Chondrocyte (in vitro differentiated cells): Measurements from ENCODE around the gene PIGN. TPM values are rescaled to one million over a fixed set of nuclear protein-coding genes. Genes with fewer than 3 reads are reported as not detected.

Source experiments
- DNase-seq: peaks from one replicate; pipeline ENCODE4 v3.0.0; 2021; ENCODE audit warnings: mixed read lengths, low spot score
- H3K27ac Mint-ChIP-seq: one replicate; pipeline ENCODE4 v1.8.0; 2021; ENCODE audit warnings: mild to moderate bottlenecking, moderate library complexity, mixed read lengths; ENCODE audit not compliant: unreplicated experiment
- H3K27me3 Mint-ChIP-seq: 2 replicates; pipeline ENCODE4 v1.8.0; 2021; ENCODE audit warnings: low read depth, mixed read lengths
- H3K36me3 Mint-ChIP-seq: 2 replicates; pipeline ENCODE4 v1.8.0; 2021; ENCODE audit warnings: low read depth, mixed read lengths
- H3K4me1 Mint-ChIP-seq: 2 replicates; pipeline ENCODE4 v1.8.0; 2021; ENCODE audit warnings: low read depth, mild to moderate bottlenecking, mixed read lengths
- H3K4me3 Mint-ChIP-seq: one replicate; pipeline ENCODE4 v1.8.0; 2021; ENCODE audit warnings: mild to moderate bottlenecking, moderate library complexity, mixed read lengths; ENCODE audit not compliant: unreplicated experiment
- H3K9me3 Mint-ChIP-seq: 2 replicates; pipeline ENCODE4 v1.8.0; 2021; ENCODE audit warnings: low read depth, mixed read lengths
- CTCF ChIP-seq: fragments of 200-600 bp; sonication (generic); IDR thresholded peaks from 2 replicates; pipeline ENCODE4 v1.5.0; 2021; ENCODE audit warnings: antibody characterized with exemption, mild to moderate bottlenecking, moderate library complexity
- total RNA-seq: library from RNA; stranded (reverse); gene quantifications from 3 replicates; pipeline ENCODE4 v1.2.1, GENCODE V29; 2021

The PIGN gene
- total RNA-seq, 1 donor from 2014 or later = 27.3 TPM

- Mint-ChIP-seq H3K27ac (no peak overlapping the region), H3K4me1 (peaks cover 4% of the 10 kb centered on the region), H3K9me3 (no peaks in the 10 kb centered on the region), H3K27me3 (no peaks in the 10 kb centered on the region), H3K36me3 (peaks cover 11% of the 10 kb centered on the region), H3K4me3 (no peak overlapping the region)
- TF ChIP-seq CTCF = no peak
- no peak for DNase-seq
Measured at GRCh38 chr18:62138461-62139235, 48.2 kb downstream of the PIGN start.

GRCh38 chr18:62131301-62131909 is 55.5 kb downstream of the PIGN start:
- Mint-ChIP-seq H3K27ac (peak overlapping the region; percentile 70), H3K4me1 (peaks cover 34% of the 10 kb centered on the region), H3K36me3 (peaks cover 3% of the 10 kb centered on the region)

GRCh38 chr18:62128157-62128556 is 58.7 kb downstream of the PIGN start:
- Mint-ChIP-seq H3K4me1 (peaks cover 34% of the 10 kb centered on the region), H3K27ac (peak overlapping the region; percentile 13), H3K27me3 (no peaks in the 10 kb centered on the region), H3K4me3 (no peak overlapping the region), H3K9me3 (no peaks in the 10 kb centered on the region), H3K36me3 (no peaks in the 10 kb centered on the region)
- no peak for TF ChIP-seq CTCF
- DNase-seq = no peak

More at GRCh38 chr18:62131301-62131909, 55.5 kb downstream of the PIGN start:
- no peaks in the 10 kb centered on the region for H3K27me3 Mint-ChIP-seq
- peak; percentile 99 for TF ChIP-seq CTCF
- no peak overlapping the region for H3K4me3 Mint-ChIP-seq
- no peaks in the 10 kb centered on the region for H3K9me3 Mint-ChIP-seq
- no peak for DNase-seq

- Mint-ChIP-seq H3K27ac (no peak overlapping the region), H3K36me3 (no peaks in the 10 kb centered on the region), H3K4me3 (no peak overlapping the region), H3K4me1 (peaks cover 34% of the 10 kb centered on the region), H3K27me3 (no peaks in the 10 kb centered on the region), H3K9me3 (no peaks in the 10 kb centered on the region)
- TF ChIP-seq CTCF = no peak
- no peak for DNase-seq
Measured at GRCh38 chr18:62126737-62127136, 60.1 kb downstream of the PIGN start.

GRCh38 chr18:62125702-62126101 is 61.2 kb downstream of the PIGN start:
- DNase-seq = no peak
- Mint-ChIP-seq H3K4me1 (peaks cover 27% of the 10 kb centered on the region), H3K36me3 (no peaks in the 10 kb centered on the region), H3K27me3 (no peaks in the 10 kb centered on the region), H3K27ac (no peak overlapping the region), H3K9me3 (no peaks in the 10 kb centered on the region), H3K4me3 (no peak overlapping the region)
- TF ChIP-seq CTCF = no peak
